ENCODE measurements around the gene GOPC.
"Not testable (repeated sequence)": the region's sequence is repeated elsewhere in the genome, so short reads cannot be mapped to it uniquely, and the experiment has no call there.

GOPC gene

GRCh38 chr6:117547688-117548621 lies 54.4 kb downstream of the GOPC start:
- DNase-seq: peak; percentile 63

GRCh38 chr6:117546674-117547073 lies 55.6 kb downstream of the GOPC start:
- DNase-seq: no peak

GRCh38 chr6:117545161-117545595 lies 57.1 kb downstream of the GOPC start:
- DNase-seq: no peak

- DNase-seq: no peak
Measured at GRCh38 chr6:117544716-117545115, 57.6 kb downstream of the GOPC start.

- DNase-seq: no peak
Measured at GRCh38 chr6:117542493-117542892, 59.8 kb downstream of the GOPC start.

GRCh38 chr6:117540670-117541069 lies 61.6 kb downstream of the GOPC start:
- DNase-seq: no peak

- DNase-seq: no peak
Measured at GRCh38 chr6:117538615-117539014, 63.7 kb downstream of the GOPC start.

- DNase-seq: no peak
Measured at GRCh38 chr6:117536317-117536716, 66.0 kb downstream of the GOPC start.

- DNase-seq: no peak
Measured at GRCh38 chr6:117534974-117535373, 67.3 kb downstream of the GOPC start.

- no peak for DNase-seq
Measured at GRCh38 chr6:117533775-117534174, 68.5 kb downstream of the GOPC start.

- no peak for DNase-seq
Measured at GRCh38 chr6:117531809-117532725, 70.2 kb downstream of the GOPC start.

- DNase-seq: no peak
Measured at GRCh38 chr6:117531346-117531745, 71.0 kb downstream of the GOPC start.

GRCh38 chr6:117530467-117531242 lies 71.7 kb downstream of the GOPC start:
- no peak for DNase-seq

- DNase-seq: no peak
Measured at GRCh38 chr6:117525607-117526006, 76.7 kb downstream of the GOPC start.

- no peak for DNase-seq
Measured at GRCh38 chr6:117521791-117522502, 80.4 kb downstream of the GOPC start.

- no peak for DNase-seq
Measured at GRCh38 chr6:117520603-117521395, 81.5 kb downstream of the GOPC start.

- DNase-seq: no peak
Measured at GRCh38 chr6:117518870-117519269, 83.4 kb downstream of the GOPC start.

- DNase-seq: not testable (repeated sequence)
Measured at GRCh38 chr6:117517995-117518394, 84.3 kb downstream of the GOPC start.

GRCh38 chr6:117515326-117515725 lies 87.0 kb downstream of the GOPC start:
- DNase-seq: no peak

- DNase-seq: no peak
Measured at GRCh38 chr6:117514655-117515054, 87.7 kb downstream of the GOPC start.

- no peak for DNase-seq
Measured at GRCh38 chr6:117513778-117514365, 88.4 kb downstream of the GOPC start.
